ENCODE data around the gene AAR2.
A peak's percentile ranks its signal among the peaks of the same experiment; 100 is the strongest.

AAR2 gene

GRCh38 chr20:36208257-36208656 lies 28.0 kb upstream of the AAR2 start:
- no peak for TF ChIP-seq CTCF (IDR thresholded peaks at IDR 0.05; ENCODE audit: extremely low read depth, missing control alignments)
- no peak for DNase-seq (ENCODE audit: low spot score)

DNA sequence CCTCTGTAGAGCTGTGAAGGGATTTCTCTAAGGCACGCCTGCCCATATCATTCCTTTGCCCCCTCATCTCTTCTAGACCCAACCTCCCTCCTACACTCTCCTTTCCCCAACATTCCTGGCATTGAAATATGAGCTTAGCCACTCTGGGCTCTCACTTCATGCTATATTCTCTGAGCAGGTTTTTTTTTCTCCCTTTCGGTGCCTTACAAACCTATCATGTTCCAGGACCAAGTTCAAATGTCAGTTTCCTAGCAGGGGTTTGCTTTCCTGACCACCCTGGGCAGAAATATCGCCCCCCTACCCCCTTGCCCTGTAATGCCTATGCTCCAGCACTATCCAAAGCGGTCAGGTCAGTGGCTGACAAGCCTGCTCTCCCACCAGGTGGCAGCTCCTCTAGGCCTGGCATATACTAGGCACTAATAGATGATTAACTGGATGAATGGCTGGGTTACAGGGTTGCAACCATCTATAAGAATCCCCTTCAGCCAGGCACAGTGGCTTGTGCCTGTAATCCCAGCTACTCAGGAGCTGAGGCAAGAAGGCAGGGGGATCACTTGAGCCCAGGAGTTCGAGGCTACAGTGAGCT lies 25.7 kb upstream of the AAR2 start:
- no peak for DNase-seq (ENCODE audit: low spot score)

GRCh38 chr20:36213362-36213761 lies 22.9 kb upstream of the AAR2 start:
- DNase-seq (ENCODE audit: low spot score): no peak
- no peak for TF ChIP-seq CTCF (IDR thresholded peaks at IDR 0.05; ENCODE audit: extremely low read depth, missing control alignments)

More for the DNA sequence above, 25.7 kb upstream of the AAR2 start:
- TF ChIP-seq CTCF (IDR thresholded peaks at IDR 0.05; ENCODE audit: extremely low read depth, missing control alignments): no peak

GRCh38 chr20:36214684-36215256 lies 21.5 kb upstream of the AAR2 start:
- TF ChIP-seq CTCF (IDR thresholded peaks at IDR 0.05; ENCODE audit: extremely low read depth, missing control alignments): peak; percentile 65
- peak; percentile 63 for DNase-seq (ENCODE audit: low spot score)

- DNase-seq (ENCODE audit: low spot score): no peak
- TF ChIP-seq CTCF (IDR thresholded peaks at IDR 0.05; ENCODE audit: extremely low read depth, missing control alignments): no peak
These were observed 20.5 kb upstream of the AAR2 start for GRCh38 chr20:36215778-36216177.

DNA sequence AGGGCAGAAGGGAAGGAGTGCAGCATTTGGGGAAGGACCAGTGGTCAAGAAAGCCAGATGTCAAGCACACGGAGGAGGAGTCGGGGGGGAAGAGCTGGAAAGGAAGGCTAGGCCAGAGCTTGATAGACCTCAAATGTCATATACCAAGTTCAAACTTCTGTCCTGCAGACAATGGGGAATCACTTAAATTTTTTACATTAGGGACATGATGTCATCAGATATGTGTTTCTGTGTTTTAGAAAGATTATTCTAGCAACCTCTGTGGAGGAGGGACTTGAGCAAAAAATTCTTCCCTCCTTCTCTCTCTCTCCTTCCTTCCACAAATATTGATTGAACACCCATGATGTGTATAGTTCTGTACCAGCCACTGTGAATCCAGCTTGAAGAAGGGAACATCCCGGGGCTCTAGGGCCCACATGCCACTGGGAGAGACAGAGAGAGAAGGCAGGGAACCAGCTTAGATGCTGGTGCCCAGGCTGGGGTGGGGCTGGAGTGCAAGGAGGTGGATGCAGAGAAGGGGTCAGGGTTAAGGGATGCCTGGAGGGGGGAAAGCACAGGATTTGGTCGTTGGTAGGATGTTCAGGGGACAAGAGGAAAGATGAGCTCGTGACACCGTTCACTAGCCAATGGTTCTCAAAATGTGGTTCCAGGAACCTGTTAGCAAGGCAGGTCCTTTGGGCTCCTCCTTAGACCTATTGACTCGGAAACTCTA lies 19.8 kb upstream of the AAR2 start:
- no peak for DNase-seq (ENCODE audit: low spot score)
- no peak for TF ChIP-seq CTCF (IDR thresholded peaks at IDR 0.05; ENCODE audit: extremely low read depth, missing control alignments)

DNA sequence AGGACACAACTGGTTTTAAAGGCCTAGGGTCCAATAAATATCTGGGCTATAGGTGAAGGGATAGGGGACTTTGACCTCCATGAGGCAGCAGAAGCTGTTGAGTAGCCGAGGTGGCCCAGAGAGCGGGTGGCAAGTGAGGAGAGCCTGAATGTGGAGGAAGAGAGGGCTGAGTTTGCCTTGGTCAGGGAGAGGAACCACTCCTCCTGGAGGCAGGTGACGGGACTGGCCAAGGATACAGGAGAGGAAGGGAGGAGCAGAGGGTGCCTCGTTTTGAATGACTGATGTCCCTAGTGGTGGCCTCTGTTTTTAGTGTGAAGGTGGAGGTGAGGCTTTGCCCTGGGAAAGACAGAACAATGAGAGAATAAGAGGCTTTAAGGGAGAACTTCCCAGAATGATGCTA lies 19.1 kb upstream of the AAR2 start:
- no peak for DNase-seq (ENCODE audit: low spot score)
- TF ChIP-seq CTCF (IDR thresholded peaks at IDR 0.05; ENCODE audit: extremely low read depth, missing control alignments): no peak
